ENCODE data around the gene DUS1L.

The DUS1L gene

DNA sequence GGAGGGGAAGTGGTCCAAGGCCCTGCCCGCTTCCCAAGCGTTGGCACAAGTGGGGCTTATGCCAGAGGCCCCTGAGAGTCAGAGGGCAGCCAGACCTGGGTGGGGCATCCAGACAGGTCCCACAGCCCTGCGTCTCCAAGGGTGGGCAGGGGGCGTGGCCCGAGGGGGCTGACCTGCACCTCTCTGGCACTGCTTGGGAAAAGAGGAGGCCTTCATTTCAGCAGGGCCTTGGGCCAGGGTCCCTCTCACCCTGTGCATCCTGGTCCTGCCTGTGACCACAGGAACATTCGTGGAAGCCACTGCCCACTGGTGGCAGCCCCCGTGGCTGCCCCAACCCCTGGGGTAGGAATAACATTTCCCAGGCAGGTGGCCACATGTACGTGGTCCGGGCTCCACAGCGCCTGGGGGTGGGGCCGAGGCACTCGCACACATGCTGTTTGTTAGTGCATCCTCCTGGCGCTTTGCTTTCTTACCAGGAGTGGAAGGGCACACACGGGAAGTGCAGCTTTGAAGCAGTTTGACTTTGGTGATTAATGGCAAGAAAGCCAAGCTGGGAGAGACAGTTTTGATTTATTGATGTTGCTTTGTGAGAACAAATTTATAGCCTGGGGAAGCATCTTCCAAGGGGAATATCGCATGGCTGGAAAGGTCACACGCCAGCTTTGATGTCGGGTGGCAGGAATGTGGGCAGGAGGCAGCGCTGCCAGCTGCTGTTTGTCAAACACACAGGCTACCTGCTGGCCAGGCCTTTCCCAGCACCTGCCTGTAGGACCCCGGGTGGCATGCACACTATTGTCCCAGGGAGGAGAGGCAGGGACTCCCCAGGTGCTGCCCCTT is 47.2 kb downstream of the DUS1L start:
- ATAC-seq, result no peak
- no peak for TF ChIP-seq SNAI2 (CRISPR knock-in tag; IDR thresholded peaks at IDR 0.05)
- TF ChIP-seq ZNF70 (CRISPR knock-in tag; IDR thresholded peaks at IDR 0.05), result no peak
- TF ChIP-seq ZFP3 (CRISPR knock-in tag; IDR thresholded peaks at IDR 0.05), result no peak
- TF ChIP-seq ARNTL (CRISPR knock-in tag; IDR thresholded peaks at IDR 0.05; ENCODE audit: borderline replicate concordance, low read depth), result no peak
- TF ChIP-seq ISL1 (CRISPR knock-in tag; IDR thresholded peaks at IDR 0.05), result no peak
- TF ChIP-seq, protein P1, sequence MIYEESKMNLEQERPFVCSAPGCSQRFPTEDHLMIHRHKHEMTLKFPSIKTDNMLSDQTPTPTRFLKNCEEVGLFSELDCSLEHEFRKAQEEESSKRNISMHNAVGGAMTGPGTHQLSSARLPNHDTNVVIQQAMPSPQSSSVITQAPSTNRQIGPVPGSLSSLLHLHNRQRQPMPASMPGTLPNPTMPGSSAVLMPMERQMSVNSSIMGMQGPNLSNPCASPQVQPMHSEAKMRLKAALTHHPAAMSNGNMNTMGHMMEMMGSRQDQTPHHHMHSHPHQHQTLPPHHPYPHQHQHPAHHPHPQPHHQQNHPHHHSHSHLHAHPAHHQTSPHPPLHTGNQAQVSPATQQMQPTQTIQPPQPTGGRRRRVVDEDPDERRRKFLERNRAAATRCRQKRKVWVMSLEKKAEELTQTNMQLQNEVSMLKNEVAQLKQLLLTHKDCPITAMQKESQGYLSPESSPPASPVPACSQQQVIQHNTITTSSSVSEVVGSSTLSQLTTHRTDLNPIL (CRISPR knock-in tag; IDR thresholded peaks at IDR 0.05; ENCODE audit: low read depth), result no peak
- TF ChIP-seq ZNF8 (CRISPR knock-in tag; IDR thresholded peaks at IDR 0.05), result no peak
- TF ChIP-seq, protein P2, sequence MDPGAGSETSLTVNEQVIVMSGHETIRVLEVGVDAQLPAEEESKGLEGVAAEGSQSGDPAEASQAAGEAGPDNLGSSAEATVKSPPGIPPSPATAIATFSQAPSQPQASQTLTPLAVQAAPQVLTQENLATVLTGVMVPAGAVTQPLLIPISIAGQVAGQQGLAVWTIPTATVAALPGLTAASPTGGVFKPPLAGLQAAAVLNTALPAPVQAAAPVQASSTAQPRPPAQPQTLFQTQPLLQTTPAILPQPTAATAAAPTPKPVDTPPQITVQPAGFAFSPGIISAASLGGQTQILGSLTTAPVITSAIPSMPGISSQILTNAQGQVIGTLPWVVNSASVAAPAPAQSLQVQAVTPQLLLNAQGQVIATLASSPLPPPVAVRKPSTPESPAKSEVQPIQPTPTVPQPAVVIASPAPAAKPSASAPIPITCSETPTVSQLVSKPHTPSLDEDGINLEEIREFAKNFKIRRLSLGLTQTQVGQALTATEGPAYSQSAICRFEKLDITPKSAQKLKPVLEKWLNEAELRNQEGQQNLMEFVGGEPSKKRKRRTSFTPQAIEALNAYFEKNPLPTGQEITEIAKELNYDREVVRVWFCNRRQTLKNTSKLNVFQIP (CRISPR knock-in tag; IDR thresholded peaks at IDR 0.05; ENCODE audit: borderline replicate concordance, low read depth), result no peak
- TF ChIP-seq TCF4 (CRISPR knock-in tag; IDR thresholded peaks at IDR 0.05; ENCODE audit: borderline replicate concordance), result no peak
- TF ChIP-seq TOX (CRISPR knock-in tag; IDR thresholded peaks at IDR 0.05; ENCODE audit: borderline replicate concordance), result no peak
- TF ChIP-seq BACH2 (CRISPR knock-in tag; IDR thresholded peaks at IDR 0.05; ENCODE audit: borderline replicate concordance), result no peak
- TF ChIP-seq ZC3H10 (CRISPR knock-in tag; IDR thresholded peaks at IDR 0.05), result no peak
- no peak for TF ChIP-seq OSR1 (CRISPR knock-in tag; IDR thresholded peaks at IDR 0.05)
- TF ChIP-seq, protein P3, sequence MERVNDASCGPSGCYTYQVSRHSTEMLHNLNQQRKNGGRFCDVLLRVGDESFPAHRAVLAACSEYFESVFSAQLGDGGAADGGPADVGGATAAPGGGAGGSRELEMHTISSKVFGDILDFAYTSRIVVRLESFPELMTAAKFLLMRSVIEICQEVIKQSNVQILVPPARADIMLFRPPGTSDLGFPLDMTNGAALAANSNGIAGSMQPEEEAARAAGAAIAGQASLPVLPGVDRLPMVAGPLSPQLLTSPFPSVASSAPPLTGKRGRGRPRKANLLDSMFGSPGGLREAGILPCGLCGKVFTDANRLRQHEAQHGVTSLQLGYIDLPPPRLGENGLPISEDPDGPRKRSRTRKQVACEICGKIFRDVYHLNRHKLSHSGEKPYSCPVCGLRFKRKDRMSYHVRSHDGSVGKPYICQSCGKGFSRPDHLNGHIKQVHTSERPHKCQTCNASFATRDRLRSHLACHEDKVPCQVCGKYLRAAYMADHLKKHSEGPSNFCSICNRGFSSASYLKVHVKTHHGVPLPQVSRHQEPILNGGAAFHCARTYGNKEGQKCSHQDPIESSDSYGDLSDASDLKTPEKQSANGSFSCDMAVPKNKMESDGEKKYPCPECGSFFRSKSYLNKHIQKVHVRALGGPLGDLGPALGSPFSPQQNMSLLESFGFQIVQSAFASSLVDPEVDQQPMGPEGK (CRISPR knock-in tag; IDR thresholded peaks at IDR 0.05; ENCODE audit: borderline replicate concordance), result no peak

DNA sequence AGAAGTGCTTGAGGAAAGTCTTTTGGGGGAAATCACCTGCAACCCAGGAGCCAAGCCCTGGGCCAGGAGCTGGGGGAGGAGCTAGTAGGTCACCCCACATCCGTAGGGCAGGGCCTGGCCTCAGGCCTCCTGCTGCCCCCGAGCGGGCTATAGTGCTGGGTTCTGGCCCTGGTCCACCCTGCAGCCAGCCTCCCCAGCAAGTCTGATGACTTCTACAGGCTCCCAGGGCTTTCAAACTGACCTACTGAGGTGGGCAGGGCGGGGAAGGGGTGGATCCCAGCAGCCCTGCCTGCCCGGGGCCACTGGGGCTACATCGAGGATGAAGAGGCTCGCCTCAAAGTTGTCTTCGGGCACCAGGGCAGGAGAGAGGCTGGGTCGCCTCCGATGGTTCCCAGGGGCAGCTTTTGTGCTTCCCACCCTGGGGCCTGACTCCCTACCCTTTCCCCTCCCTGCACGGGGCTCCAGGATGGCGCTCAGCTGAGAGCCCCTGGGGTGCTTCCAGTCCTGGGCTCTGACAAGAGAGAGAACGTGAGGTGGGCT is 47.9 kb downstream of the DUS1L start:
- TF ChIP-seq ZNF8 (CRISPR knock-in tag; IDR thresholded peaks at IDR 0.05), result no peak
- no peak for TF ChIP-seq OSR1 (CRISPR knock-in tag; IDR thresholded peaks at IDR 0.05)
- TF ChIP-seq BACH2 (CRISPR knock-in tag; IDR thresholded peaks at IDR 0.05; ENCODE audit: borderline replicate concordance), result no peak
- TF ChIP-seq ARNTL (CRISPR knock-in tag; IDR thresholded peaks at IDR 0.05; ENCODE audit: borderline replicate concordance, low read depth), result no peak
- TF ChIP-seq ZNF70 (CRISPR knock-in tag; IDR thresholded peaks at IDR 0.05), result no peak
- TF ChIP-seq ZC3H10 (CRISPR knock-in tag; IDR thresholded peaks at IDR 0.05), result no peak
- TF ChIP-seq, protein P3 (CRISPR knock-in tag; IDR thresholded peaks at IDR 0.05; ENCODE audit: borderline replicate concordance), result no peak
- TF ChIP-seq, protein P4, sequence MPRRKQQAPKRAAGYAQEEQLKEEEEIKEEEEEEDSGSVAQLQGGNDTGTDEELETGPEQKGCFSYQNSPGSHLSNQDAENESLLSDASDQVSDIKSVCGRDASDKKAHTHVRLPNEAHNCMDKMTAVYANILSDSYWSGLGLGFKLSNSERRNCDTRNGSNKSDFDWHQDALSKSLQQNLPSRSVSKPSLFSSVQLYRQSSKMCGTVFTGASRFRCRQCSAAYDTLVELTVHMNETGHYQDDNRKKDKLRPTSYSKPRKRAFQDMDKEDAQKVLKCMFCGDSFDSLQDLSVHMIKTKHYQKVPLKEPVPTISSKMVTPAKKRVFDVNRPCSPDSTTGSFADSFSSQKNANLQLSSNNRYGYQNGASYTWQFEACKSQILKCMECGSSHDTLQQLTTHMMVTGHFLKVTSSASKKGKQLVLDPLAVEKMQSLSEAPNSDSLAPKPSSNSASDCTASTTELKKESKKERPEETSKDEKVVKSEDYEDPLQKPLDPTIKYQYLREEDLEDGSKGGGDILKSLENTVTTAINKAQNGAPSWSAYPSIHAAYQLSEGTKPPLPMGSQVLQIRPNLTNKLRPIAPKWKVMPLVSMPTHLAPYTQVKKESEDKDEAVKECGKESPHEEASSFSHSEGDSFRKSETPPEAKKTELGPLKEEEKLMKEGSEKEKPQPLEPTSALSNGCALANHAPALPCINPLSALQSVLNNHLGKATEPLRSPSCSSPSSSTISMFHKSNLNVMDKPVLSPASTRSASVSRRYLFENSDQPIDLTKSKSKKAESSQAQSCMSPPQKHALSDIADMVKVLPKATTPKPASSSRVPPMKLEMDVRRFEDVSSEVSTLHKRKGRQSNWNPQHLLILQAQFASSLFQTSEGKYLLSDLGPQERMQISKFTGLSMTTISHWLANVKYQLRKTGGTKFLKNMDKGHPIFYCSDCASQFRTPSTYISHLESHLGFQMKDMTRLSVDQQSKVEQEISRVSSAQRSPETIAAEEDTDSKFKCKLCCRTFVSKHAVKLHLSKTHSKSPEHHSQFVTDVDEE (CRISPR knock-in tag; IDR thresholded peaks at IDR 0.05), result no peak
- TF ChIP-seq, protein P5, sequence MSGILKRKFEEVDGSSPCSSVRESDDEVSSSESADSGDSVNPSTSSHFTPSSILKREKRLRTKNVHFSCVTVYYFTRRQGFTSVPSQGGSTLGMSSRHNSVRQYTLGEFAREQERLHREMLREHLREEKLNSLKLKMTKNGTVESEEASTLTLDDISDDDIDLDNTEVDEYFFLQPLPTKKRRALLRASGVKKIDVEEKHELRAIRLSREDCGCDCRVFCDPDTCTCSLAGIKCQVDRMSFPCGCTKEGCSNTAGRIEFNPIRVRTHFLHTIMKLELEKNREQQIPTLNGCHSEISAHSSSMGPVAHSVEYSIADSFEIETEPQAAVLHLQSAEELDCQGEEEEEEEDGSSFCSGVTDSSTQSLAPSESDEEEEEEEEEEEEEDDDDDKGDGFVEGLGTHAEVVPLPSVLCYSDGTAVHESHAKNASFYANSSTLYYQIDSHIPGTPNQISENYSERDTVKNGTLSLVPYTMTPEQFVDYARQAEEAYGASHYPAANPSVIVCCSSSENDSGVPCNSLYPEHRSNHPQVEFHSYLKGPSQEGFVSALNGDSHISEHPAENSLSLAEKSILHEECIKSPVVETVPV (CRISPR knock-in tag; IDR thresholded peaks at IDR 0.05), result no peak
- TF ChIP-seq TOX (CRISPR knock-in tag; IDR thresholded peaks at IDR 0.05; ENCODE audit: borderline replicate concordance), result no peak
- TF ChIP-seq, protein P1 (CRISPR knock-in tag; IDR thresholded peaks at IDR 0.05; ENCODE audit: low read depth), result no peak
- TF ChIP-seq CSDC2 (CRISPR knock-in tag; IDR thresholded peaks at IDR 0.05), result no peak
- no peak for TF ChIP-seq ISL1 (CRISPR knock-in tag; IDR thresholded peaks at IDR 0.05)
- ATAC-seq, result no peak
